Stomach (tissue), 9 donors: ENCODE measurements around the gene TBC1D32. TPM values are rescaled to one million over a fixed set of nuclear protein-coding genes. Genes with fewer than 3 reads are reported as not detected.

Experiments used
- DNase-seq, 2 donors: peaks; one replicate each; pipeline versions ENCODE4 v3.0.0 to v3.0.0-alpha.2; 2013 to 2019
- H3K27ac ChIP-seq, 5 donors: fragments of 200-600 bp in 4 of 5; sonication (generic) in 4 of 5; one replicate each; pipeline ENCODE4 v1.5.1; 2013 to 2019; ENCODE audit warnings: mild to moderate bottlenecking in 1 of 5, moderate library complexity in 1 of 5
- H3K27me3 ChIP-seq, 3 donors: fragments of 200-600 bp; sonication (generic); one replicate each; pipeline ENCODE4 v1.5.1; 2017 to 2019; ENCODE audit warnings: mixed run types in 1 of 3
- H3K36me3 ChIP-seq, 4 donors: fragments of 200-600 bp; sonication (generic); 1 replicate in 3 of 4; 2 replicates in 1 of 4; pipeline ENCODE4 v1.5.1; 2016 to 2019
- H3K4me1 ChIP-seq, 4 donors: fragments of 200-600 bp; sonication (generic); one replicate each; pipeline ENCODE4 v1.5.1; 2016 to 2019
- H3K4me3 ChIP-seq, 4 donors: fragments of 200-600 bp; sonication (generic) in 3 of 4; one replicate each; pipeline ENCODE4 v1.5.1; 2016 to 2019; ENCODE audit warnings: mild to moderate bottlenecking in 1 of 4
- H3K9me3 ChIP-seq, 4 donors: fragments of 200-600 bp; sonication (generic); one replicate each; pipeline ENCODE4 v1.5.1; 2016 to 2019
- CTCF ChIP-seq, 7 experiments: fragments of 450-650 bp in 4 of 7; fragments of 200-600 bp in 3 of 7; sonication (generic) in 3 of 7; IDR thresholded peaks; one replicate each; pipeline ENCODE4 v1.5.1; 2016 to 2019; ENCODE audit warnings: antibody characterized with exemption in 7 of 7, control low read depth in 2 of 7, mild to moderate bottlenecking in 1 of 7
- EP300 ChIP-seq: sonication (generic); formaldehyde crosslinking; IDR thresholded peaks from one replicate; pipeline ENCODE4 v1.6.1; 2017; ENCODE audit warnings: antibody characterized with exemption
- POLR2A ChIP-seq, 4 donors: fragments of 450-650 bp; IDR thresholded peaks; one replicate each; pipeline ENCODE4 v1.6.1; 2016; ENCODE audit warnings: antibody characterized with exemption in 4 of 4, control low read depth in 2 of 4, mild to moderate bottlenecking in 1 of 4, moderate library complexity in 1 of 4
- POLR2AphosphoS5 ChIP-seq, 3 donors: sonication (generic); formaldehyde crosslinking; IDR thresholded peaks; one replicate each; pipeline ENCODE4 v1.6.1; 2016; ENCODE audit warnings: antibody characterized with exemption in 3 of 3
- WGBS, 5 donors: extraction: QIAGEN DNeasy Blood & Tissue Kit in 3 of 5; methylation state at CpG; one replicate each; pipeline versions ENCODE4 v1.1.5 to v1.1.7; 2013 to 2018; 5-methylcytosine and 5-hydroxymethylcytosine counted together
- intact Hi-C: fragments of 100-400 bp; cut with DNase I; formaldehyde crosslinking; loops from one replicate; pipeline ENCODE4 v1.15.1; 2023; ENCODE audit warnings: low total_unique reads
- polyA plus RNA-seq, 3 donors: library from polyadenylated mRNA; stranded (reverse); fragments of 200-250 nt; gene quantifications; one replicate each; pipeline ENCODE4 v1.2.3, GENCODE V29; 2013
- total RNA-seq, 5 donors: library from RNA; depleted of rRNA; stranded (reverse); fragments of >200 nt; gene quantifications; one replicate each; pipeline versions ENCODE4 v1.1.0 to v1.2.3, GENCODE V29; 2014 to 2016
- donor health status: healthy with polysubstance abuse.
- donor health status: Bipolar disorder and iron deficiency.
- donor health status: healthy.

Gene TBC1D32
- total and polyA plus RNA-seq, 8 donors: 0.46 to 38.2 (median 1.8) TPM

GRCh38 chr6:121190122-121190521 is 144.2 kb downstream of the TBC1D32 start:
- H3K36me3 ChIP-seq: no peaks in the 10 kb centered on the region
- no peak for TF ChIP-seq CTCF (IDR thresholded peaks at IDR 0.05)
- H3K27ac ChIP-seq: no peak overlapping the region
- no peaks in the 10 kb centered on the region for H3K4me1 ChIP-seq
- H3K9me3 ChIP-seq: no peaks in the 10 kb centered on the region
- no peak for DNase-seq
- H3K4me3 ChIP-seq: no peak overlapping the region
- WGBS, 5 donors: 66 to 86% (median 79%) methylated on average over 6 of the region's 6 CpGs
- intact Hi-C loops: no loop called here
- no peaks in the 10 kb centered on the region for H3K27me3 ChIP-seq

- no peak overlapping the region for H3K4me3 ChIP-seq
- intact Hi-C loops: no loop called here
- TF ChIP-seq POLR2AphosphoS5 (IDR thresholded peaks at IDR 0.05): no peak
- no peaks in the 10 kb centered on the region for H3K4me1 ChIP-seq
- no peak for DNase-seq
- H3K27me3 ChIP-seq: no peaks in the 10 kb centered on the region
- 16 to 38% (median 23%) methylated on average over 1 of the region's 1 CpG for WGBS, 5 donors
- H3K9me3 ChIP-seq: no peaks in the 10 kb centered on the region
- no peak overlapping the region for H3K27ac ChIP-seq
- no peaks in the 10 kb centered on the region for H3K36me3 ChIP-seq
Measured at GRCh38 chr6:121188356-121188755, 145.9 kb downstream of the TBC1D32 start.

GRCh38 chr6:121187833-121188200 is 146.5 kb downstream of the TBC1D32 start:
- Histone ChIP-seq H3K27me3 (no peaks in the 10 kb centered on the region), H3K4me3 (no peak overlapping the region), H3K4me1 (no peaks in the 10 kb centered on the region), H3K36me3 (no peaks in the 10 kb centered on the region), H3K27ac (no peak overlapping the region), H3K9me3 (no peaks in the 10 kb centered on the region)
- no peak for TF ChIP-seq EP300
- no peak for TF ChIP-seq POLR2A (IDR thresholded peaks at IDR 0.05)
- no peak for TF ChIP-seq POLR2AphosphoS5 (IDR thresholded peaks at IDR 0.05)
- no peak for TF ChIP-seq CTCF (IDR thresholded peaks at IDR 0.05)
- DNase-seq: peak in 1 of 2 donors; percentile 63
- intact Hi-C loops: no loop called here
- 37 to 61% (median 41%) methylated on average over 1 of the region's 1 CpG for WGBS, 5 donors

GRCh38 chr6:121187200-121187832 is 147.0 kb downstream of the TBC1D32 start:
- TF ChIP-seq EP300 (no peak), POLR2AphosphoS5 (IDR thresholded peaks at IDR 0.05) (no peak), POLR2A (IDR thresholded peaks at IDR 0.05) (no peak), CTCF (IDR thresholded peaks at IDR 0.05) (no peak)
- H3K4me3 ChIP-seq: no peak overlapping the region
- intact Hi-C loops: no loop called here

GRCh38 chr6:121183742-121184141 is 150.5 kb downstream of the TBC1D32 start:
- WGBS, 5 donors: 87 to 99% (median 95%) methylated on average over 1 of the region's 1 CpG
- intact Hi-C loops: no loop called here
- Histone ChIP-seq H3K36me3 (peaks cover 0 to 8% (median 2%) of the 10 kb centered on the region in 4 donors), H3K9me3 (no peaks in the 10 kb centered on the region), H3K4me3 (no peak overlapping the region), H3K27ac (no peak overlapping the region), H3K4me1 (no peaks in the 10 kb centered on the region), H3K27me3 (no peaks in the 10 kb centered on the region)
- TF ChIP-seq CTCF (IDR thresholded peaks at IDR 0.05) (no peak), POLR2A (IDR thresholded peaks at IDR 0.05) (no peak), EP300 (no peak), POLR2AphosphoS5 (IDR thresholded peaks at IDR 0.05) (no peak)
- no peak for DNase-seq

More at GRCh38 chr6:121187200-121187832, 147.0 kb downstream of the TBC1D32 start:
- Histone ChIP-seq H3K4me1 (no peaks in the 10 kb centered on the region), H3K36me3 (no peaks in the 10 kb centered on the region), H3K27me3 (no peaks in the 10 kb centered on the region), H3K27ac (no peak overlapping the region), H3K9me3 (no peaks in the 10 kb centered on the region)
- WGBS, 5 donors: 85 to 95% (median 91%) methylated on average over 1 of the region's 1 CpG
- no peak for DNase-seq
